ENCODE results near the gene RICTOR.

- no peak for TF ChIP-seq CTCF (IDR thresholded peaks at IDR 0.05)
- no peak for TF ChIP-seq EZH2 (IDR thresholded peaks at IDR 0.05)
Observed at GRCh38 chr5:39057734-39058133, 16.5 kb downstream of the RICTOR start.

Measured in neural progenitor cell (in vitro differentiated cells).